ENCODE data around the gene LCMT1.
"Not testable (repeated sequence)": the region's sequence is repeated elsewhere in the genome, so short reads cannot be mapped to it uniquely, and the experiment has no call there.

LCMT1 gene

DNA sequence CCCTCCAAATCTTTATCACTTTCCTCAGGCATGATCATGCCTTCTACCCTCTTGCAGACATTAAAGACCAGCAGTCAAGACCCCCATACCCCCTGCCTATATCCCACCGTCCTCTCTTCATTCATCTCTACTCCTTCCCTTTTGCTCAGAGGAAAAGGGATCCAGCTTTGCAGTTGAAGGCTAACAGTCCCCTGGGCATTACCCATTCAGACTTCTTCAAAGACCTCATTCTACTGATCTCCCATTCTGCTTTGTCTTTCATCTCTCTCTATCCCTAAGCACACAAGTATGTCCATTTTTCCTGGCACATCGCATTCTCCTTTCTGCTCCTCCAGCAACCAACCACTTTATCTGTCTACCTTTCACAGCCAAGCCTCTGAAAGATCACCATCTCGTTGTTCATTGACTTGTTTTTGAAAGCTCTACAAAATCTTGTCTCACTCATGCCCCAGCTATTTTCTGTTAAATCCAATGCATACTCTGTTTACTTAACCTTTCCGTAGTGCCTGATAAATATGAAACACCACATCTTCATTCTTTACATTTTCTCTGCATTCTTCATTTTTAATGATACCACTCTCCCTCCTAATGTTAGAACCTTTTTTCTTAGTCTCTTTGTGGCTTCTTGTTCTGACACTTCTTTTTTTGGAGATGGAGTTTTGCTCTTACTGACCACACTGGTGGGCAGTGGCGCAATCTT, 14.1 kb upstream of the LCMT1 start:
- no peak for DNase-seq

DNA sequence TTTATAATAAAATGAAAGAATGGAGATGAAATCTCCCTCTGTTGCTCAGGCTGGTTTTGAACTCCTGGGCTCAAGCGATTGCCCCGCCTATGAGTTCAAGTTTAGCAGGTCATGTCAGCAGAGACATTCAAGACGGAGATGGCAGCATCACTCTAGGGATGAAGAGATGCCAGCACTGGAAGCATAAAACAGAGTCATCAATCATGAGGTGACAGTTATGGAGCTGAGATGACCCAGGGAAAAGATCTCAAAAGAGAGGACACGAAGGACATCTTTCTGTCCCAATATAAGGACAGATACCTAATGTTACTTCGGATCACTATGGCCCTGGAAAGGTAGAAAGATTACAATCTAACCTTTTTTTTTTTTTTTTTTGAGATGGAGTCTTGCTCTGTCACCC, 11.0 kb upstream of the LCMT1 start:
- no peak for DNase-seq

DNA sequence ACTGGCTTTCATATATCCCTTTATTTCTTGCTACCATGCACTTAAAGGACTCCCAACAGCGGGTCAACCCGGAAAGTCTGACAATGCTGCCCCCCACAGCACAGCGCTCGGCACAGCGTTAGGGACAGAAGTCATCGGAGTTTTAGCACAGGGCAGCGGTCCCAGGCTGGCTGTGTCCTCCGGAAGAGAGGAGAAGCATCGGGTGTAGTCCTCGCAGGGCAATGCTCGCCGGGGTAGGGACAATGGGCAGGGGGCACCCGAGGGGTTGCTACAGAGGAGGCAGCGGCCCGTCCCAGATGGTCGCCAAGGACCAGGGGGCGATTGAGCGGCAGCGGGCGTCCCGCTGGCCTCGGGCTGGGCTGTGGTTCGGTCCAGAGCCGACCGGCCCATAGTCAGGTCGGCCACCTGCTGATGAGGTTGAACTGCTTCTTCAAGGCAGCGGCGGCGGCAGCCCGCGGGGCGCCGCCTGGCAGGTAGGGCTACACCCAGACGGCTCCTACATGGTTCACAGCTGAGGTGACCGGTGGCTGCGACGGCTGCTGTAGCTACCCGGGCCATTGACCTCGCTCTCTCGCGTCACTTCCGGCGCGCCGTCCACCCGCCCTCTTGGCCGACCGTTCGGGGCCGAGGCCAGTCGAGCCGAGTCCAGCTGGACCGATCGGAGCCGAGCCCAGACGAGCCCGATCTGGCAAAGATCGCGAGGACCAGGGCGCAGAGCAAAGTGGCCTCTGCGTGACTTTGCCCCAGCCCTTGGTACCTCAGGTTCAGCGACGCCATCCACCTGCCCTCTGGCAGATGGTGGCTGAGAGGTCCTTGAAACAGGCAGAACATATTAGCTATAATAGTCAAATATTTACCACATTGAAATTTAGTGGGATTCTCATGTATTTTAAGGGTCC, 4.7 kb upstream of the LCMT1 start:
- DNase-seq, result peak; percentile 90

DNA sequence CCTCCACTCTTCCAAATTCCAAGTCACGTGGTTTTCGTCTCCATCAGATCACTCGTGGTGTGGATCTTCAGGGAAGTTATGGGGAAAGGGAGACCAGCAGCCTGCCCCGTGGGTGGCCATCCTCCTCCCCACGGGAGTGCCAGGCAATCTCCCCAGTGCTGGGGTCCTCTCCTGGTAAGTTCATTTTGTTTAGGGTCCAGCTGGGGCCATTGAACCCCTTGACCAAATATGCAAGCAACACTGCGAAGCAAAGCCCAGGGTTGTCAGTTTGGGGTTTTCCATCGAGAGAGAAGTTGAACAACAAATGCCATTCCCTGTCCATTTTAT, 4.1 kb upstream of the LCMT1 start:
- no peak for DNase-seq

DNA sequence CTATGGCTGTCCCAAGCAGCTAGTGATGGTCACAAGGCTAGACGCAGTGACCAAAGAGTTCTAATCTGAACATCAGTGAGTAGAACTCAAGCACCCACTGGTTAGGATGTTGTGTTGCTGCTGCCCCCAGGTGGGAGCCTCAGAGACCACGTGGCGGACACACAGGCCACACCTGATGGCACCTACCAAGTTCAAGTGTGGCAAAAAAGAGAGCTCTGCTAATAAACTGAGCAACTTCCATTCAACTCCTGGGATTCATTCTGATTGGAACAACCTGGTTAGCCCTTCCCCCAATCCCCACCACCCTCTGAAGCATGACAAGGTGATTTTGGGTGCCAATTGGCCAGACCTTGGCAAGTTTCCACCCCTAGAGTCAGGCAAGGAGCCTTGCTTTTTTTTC, 3.5 kb upstream of the LCMT1 start:
- no peak for DNase-seq

DNA sequence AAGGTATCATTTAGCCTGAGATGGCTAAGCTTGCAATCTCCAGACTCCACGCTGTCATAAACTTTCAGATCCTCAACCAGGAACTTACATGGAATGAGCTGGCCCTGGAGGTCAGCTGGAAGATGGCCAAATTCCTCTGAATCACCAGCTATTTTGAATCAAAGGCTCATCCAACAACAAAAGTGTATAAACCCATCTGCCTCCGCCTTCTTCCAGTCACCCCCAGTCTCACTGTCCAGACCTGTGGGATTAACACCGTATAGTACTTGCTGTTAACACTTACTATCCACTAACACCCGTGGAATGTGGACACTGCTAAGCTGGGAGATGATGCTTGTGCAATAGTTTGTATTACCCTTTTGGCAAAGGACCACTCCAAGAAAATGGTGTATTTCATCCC, 1.9 kb upstream of the LCMT1 start:
- DNase-seq, result no peak

DNA sequence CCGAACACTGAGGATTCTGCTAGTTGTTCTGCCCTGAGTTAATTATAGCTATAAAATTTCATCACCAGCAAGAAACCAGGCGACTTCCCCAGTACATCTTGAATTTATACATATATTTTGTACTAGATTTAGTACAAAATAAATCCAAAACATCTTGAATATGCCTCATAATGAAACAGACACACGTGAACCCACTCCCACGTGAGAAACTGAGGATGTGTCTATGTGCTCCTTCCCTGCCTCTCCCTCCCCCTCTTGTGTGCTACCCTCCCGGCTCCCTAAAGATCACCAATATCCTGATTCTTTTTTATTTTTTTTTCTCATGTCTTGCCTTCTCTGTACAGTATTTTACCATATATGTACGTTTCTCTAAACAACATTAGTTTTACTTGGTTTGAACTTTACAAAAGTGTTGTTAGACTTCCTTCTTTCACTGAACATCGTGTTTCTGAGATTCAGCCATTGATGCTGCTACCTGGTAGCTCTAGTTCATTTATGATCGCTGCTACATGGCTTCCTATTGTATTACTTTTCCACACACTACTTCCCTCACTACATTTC, 1.1 kb upstream of the LCMT1 start:
- DNase-seq, result no peak

DNA sequence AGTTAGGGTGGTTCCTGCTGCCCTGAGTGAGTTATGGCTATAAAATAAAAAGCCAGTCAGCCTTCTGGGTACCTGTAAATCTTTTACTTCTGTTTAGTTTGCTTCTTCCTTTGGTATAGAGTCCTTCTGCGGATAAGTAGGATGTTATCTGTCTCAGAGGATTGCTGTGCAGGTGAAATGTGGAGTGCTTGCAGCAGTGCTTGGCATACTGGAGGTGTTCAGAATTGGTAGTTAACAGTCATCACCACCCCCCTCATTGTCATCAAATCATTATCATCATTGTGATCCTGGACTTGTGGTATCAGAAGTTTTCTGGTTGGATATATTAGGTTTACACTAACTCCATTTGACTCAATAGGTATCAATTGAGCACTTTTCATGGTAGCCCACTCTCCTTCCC, 2.6 kb downstream of the LCMT1 start:
- DNase-seq, result no peak

DNA sequence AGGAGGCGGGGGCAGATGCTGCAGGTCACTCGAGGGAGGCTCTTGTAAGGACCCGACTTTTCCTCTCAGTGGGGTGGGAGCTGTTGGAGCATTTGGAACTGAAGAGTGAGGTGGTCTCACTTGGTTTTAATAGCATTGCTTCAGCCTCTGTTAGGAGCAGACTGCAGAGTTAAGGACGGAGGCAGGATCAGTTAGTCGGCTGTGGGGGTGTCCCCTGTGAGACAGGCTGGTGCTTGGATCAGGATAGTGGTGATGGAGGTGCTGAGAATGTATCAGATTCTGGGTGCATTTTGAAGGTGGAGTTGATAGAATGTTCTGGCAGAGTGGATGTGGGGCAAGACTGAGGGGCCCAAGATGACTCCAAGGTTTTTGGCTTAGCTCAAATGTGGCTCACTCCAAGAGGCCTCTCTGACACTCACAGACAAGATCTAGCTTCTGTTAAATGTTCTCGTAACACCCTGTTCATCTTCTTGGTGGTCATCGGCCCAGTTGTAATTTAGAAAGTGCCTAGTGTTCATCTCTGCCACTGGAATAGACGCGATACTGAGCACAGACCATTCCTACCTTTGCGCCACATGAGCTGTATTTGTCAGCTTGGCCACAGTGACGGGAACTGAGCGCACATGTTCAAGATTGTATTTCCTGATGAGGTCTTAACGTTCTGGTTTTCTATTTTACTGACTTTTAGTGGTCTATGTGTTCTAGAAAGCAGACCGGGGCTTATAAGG, 7.5 kb downstream of the LCMT1 start:
- no peak for DNase-seq

DNA sequence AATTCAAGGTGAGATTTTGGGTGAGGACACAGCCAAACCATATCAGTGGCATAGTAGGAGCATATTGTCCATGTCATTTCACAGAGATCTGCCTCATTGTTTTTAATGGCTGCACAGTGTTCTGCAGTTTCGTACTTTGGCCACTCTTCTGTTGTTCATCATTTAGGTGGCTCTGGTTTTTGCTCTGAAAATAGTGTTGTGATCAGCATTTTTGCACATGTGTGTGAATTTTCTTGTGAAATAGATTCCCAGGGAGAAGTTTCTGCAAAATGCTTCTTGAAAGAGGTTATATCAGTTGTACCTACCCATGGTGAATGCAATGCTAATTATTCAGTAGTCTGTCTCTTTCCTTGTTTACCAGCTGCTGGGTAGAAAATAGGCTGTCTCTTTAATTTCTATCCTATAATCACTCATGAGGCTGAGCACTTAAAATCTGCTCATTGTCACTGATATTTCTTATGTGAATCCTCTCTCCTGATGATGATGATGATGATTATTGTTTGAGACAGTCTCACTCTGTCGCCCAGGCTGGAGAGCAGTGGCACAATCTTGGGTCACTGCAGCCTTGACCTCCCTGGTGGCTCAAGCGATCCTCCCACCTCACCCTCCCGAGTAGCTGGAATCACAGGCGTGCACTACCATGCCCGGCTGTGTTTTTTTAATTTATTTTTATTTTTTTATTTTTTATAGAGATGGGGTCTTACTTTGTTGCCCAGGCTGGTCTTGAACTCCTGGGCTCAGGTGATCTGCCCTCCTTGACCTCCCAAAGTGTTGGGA, 10.5 kb downstream of the LCMT1 start:
- DNase-seq, result no peak

DNA sequence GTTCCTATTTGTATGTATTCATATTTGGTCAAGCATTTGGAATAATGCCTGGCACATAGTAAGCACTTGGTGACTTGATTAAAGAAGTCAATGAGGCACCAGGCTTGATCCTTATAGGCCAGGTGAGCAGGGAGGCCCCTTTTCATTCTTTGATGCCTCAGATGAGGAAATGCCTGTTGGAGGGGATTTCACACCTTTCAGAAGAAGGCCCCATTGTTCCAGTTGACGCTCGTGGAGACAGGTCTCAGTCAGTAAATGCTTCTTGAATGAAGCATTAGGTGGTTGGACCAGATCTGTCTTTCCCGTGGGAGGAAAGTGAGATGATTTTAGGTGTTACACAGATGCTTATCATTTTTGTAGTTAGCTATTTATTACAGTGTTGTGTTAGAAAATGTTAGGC, 13.0 kb downstream of the LCMT1 start:
- no peak for DNase-seq

DNA sequence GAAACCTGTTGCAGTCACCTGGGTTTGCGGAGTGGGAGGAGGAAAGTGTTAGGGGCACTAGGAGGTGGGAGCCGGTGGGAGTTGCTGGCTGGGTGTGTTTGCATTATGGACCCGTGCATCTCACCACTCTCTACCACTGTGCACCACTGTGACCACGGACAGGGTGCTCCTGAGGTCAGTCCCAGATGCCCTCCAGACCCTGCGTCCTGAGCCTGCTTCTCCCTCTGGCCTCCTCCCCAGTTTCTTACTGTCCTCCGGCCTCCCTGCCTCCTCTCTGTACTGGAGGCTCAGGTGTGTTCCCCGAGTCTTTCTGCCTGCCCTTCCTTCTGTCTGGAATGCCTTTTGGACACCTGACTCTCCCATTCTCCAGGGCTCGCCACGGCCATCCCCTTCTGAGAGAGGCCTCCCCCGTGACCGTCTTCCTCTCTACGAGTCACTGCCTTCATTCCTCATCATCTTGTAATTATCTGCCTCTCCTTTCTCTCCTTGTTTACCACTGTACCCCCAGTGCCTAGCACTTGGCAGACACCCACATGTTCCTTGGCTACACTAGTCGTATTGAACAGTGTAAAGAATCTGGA, 14.6 kb downstream of the LCMT1 start:
- not testable (repeated sequence) for DNase-seq

DNA sequence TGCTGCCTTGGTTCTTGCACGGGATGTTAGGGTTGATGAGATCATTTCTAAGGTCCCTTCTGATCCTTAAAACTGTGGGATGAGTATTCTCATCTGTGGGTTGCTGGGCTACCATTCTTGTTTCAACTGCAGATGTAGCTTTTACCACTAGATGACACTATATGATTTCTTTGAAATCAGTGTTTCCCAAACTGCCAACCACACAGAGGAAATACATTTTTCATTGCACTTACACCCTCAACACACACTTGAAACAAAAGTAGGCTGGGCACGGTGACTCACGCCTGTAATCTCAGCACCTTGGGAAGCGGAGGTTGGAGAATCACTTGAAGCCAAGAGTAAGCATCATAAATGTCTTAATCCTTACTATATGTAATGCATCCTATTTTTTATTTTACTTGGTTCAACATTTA, 15.3 kb downstream of the LCMT1 start:
- peak; percentile 29 for DNase-seq

DNA sequence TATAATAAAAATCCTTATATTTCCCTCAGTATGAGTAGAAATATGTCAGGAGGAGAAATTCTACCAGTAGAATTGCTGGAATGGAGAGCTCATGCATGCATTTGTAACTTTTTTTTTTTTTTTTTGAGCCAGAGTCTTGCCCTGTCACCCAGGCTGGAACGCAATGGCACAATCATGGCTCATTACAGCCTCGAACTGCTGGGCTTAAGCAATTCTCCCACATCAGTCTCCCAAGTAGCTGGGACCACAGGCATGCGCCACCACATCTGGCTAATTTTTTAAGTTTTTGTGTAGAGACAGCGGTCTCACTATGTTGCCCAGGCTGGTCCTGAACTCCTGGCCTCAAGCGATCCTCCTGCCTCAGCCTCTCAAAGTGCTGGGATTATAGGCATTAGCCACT, 21.2 kb downstream of the LCMT1 start:
- not testable (repeated sequence) for DNase-seq

DNA sequence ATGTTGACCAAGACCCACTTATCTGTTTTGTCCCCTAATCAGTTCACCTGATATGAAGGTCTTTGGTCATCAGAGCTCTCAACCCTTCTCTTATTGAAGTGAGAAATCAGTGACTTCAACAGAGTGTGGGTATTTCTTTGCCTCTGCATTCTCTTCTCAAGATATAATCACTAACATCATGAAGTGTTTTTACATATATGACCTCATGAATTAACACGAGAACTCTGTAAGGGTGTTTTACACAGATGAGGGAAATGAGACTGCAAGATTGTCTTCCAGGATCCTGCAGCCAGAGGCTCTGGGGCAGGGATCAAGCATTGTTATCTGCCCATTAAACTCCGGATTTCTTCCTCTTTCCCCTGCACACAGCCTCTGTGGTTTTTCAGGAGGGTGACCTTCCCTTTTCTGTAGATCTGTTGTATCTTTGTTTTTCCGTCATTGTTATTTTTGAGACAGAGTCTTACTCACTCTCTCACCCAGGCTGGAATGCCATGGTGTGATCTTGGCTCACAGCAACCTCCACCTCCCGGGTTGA, 22.7 kb downstream of the LCMT1 start:
- no peak for DNase-seq

DNA sequence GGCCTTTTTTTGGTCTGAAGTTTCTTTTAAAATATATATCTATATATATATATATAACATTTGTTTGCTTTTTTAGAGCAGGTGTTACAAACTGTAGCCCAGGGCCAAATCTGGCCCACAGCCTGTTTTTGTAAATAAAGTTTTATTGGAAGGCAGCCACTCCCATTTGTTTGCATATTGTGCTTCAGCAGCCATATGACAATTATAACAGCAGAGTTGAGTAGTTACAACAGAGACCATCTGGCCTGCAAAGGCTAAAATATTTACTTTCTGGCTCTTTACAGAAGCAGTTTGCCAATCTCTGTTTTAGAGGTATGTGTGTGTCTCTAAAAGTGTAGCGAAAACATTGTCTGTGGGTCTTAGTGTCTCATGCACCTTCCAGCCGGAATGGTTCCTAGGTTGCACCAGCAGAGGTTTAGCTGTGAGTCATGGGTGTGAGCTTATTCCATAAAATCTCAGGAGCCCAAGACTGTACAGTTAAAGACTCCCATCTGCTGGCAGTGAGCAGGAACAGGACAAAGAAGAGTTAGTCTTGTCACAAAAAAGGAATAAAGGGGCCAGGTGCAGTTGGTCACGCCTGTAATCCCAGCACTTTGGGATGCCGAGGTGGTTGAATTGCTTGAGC, 23.8 kb downstream of the LCMT1 start:
- peak; percentile 32 for DNase-seq

DNA sequence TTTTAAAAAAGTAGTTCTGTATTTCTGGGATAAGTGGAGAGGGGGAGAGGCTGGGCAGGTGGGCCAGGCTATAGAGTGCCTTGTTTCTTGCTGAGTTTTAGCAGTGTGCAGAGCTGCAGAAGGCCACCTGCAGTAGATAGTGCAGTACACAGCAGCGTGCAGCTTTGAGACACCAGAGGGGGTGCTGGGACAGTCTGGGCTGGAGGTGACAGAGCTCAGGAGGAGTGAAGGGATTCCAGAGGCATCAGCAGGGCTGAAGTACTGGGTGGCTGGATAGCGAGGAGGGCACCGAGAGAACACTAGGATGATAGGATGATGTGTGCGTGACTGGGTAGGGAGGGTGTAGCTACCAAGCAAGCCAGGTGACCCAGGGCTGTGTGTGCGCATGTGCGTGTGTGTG, 26.6 kb downstream of the LCMT1 start:
- no peak for DNase-seq

DNA sequence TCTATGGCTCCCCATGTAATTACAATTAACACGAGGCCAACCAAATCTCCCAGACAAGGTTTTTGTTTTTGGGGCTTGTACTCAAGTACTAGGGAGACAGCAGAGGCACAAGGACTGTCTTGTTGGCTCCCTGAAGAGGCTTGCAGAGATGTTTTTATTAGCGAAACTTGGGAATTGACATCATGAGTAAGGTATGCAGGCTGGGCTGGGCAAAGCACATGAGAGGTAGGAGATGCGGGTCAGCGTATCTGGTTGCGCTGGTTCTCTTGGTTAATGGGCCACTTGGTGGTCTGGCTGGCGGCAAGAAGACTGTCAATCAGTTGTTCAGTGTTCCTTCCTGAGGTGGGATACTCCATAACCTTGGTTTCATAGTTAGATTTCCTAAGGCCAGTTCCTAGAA, 28.9 kb downstream of the LCMT1 start:
- no peak for DNase-seq

DNA sequence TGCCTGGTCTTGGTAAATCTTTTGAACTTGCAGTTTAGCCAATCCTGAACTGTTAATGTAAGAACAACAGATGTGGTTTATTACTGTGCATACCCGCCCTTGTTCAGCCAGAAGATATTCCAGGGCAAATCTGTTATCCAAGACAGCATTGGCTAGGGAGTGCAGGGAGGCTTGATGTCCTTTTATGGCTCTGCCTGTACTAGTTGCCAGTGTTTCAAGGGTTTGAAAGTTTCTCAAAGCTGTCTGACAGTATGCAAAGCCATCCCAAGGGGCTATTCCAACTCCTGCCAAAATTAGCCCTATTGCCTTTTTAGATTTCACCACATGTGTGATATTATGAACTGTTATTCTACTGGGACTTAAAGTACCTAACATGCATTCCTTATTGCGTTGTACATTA, 30.1 kb downstream of the LCMT1 start:
- DNase-seq, result no peak

DNA sequence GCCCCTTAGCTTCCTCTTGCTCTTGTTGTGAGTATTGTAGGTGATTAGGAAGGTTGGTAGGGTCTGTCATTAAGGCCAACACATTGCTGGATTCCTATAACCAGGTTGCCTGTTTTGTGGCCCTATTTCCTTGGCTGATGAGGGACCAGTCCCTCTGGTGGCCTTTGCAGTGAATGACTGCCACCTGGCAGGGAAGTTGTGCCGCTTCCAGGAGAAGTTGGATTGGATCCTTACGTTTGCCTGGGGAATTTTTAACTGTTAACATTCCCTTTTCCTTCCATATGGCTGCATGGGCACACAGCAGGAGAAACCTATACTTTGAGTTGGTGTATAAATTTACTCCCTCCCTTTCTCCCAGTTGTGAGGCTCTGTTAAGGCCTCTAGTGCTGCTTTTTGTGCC, 32.4 kb downstream of the LCMT1 start:
- DNase-seq, result no peak

DNA sequence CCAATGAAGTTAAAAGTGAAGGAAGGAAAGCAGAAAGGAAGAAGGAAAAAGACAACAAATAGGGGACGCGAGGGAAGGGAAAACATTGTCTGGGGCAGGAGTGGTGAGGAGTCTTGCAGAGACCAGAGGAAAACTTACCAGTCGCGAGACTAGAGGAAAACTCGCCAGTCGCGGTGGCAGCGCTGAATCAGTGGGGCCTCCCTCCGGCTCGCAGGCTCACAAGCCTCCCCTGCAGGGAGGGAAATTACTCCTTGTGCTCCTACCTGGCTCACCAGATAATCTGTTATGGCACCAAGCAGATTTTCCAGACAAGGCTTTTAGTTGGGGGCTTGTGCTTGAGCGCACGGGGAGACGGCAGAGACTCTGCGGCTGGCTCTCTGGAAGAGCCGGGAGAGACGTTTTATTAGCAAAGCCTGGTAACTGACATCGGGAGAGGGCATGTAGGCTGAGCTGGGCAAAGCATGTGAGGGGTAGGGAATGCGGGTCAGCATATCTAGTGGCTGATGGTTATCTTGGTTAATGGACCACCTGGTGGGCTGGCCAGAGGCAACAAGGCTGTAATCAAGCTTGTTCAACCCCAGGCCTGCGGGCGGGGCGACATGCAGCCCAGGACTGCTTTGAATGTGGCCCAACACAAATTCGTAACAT, 37.1 kb downstream of the LCMT1 start:
- no peak for DNase-seq

Measured in NCI-H2029 (cell line).